PFSK-1 (cell line): Measurements from ENCODE around the gene GDF3.

ENCODE experiments used
- POLR2AphosphoS5 ChIP-seq: IDR thresholded peaks from 2 replicates; pipeline ENCODE4 v1.6.1; 2012; ENCODE audit warnings: low read depth, mild to moderate bottlenecking, control low read depth, low read length, moderate library complexity
- REST ChIP-seq, 2 experiments: IDR thresholded peaks; 2 replicates each; pipeline versions ENCODE4 v1.6.1 to v1.8.0; 2011 to 2012; ENCODE audit warnings: low read depth in 2 of 2, low read length in 2 of 2, control low read depth in 1 of 2, inconsistent platforms in 1 of 2, mild to moderate bottlenecking in 1 of 2, moderate library complexity in 1 of 2; ENCODE audit not compliant: insufficient read depth in 1 of 2
- SIN3A ChIP-seq: IDR thresholded peaks from 2 replicates; pipeline ENCODE4 v1.6.1; 2012; ENCODE audit warnings: mild to moderate bottlenecking, low read length, moderate library complexity, borderline replicate concordance; ENCODE audit not compliant: insufficient read depth

GRCh38 chr12:7646178-7646475 lies 49.4 kb downstream of the GDF3 start:
- TF ChIP-seq POLR2AphosphoS5 (no peak), REST (IDR thresholded peaks at IDR 0.05; ENCODE audit: insufficient read depth in 1 of 2, low read depth in 2 of 2, low read length in 2 of 2) (no peak), SIN3A (no peak)
